Body of pancreas (tissue), 4 donors: Measurements from ENCODE around the gene SIRPB2. TPM values are rescaled to one million over a fixed set of nuclear protein-coding genes. Genes with fewer than 3 reads are reported as not detected.
"Not testable (repeated sequence)": the region's sequence is repeated elsewhere in the genome, so short reads cannot be mapped to it uniquely, and the experiment has no call there.

Source experiments
- ATAC-seq: fragments of 150-250 bp; one replicate; pipeline ENCODE4 v1.9.1; 2016
- DNase-seq, 4 donors: peaks; one replicate each; pipeline ENCODE4 v3.0.0-alpha.2; 2019
- H3K27ac ChIP-seq, 4 donors: fragments of 200-600 bp; sonication (generic); 1 replicate in 3 of 4; 2 replicates in 1 of 4; pipeline versions ENCODE4 v1.5.1 to v1.6.1; 2016 to 2019; ENCODE audit warnings: mild to moderate bottlenecking in 1 of 4, mixed read lengths in 1 of 4, moderate library complexity in 1 of 4
- H3K27me3 ChIP-seq, 2 donors: fragments of 200-600 bp; sonication (generic); one replicate each; pipeline ENCODE4 v1.6.0; 2016; ENCODE audit warnings: mild to moderate bottlenecking in 1 of 2
- H3K36me3 ChIP-seq, 2 donors: fragments of 200-600 bp; sonication (generic); replicated peaks in 1 of 2; 2 replicates each; pipeline ENCODE4 v1.5.1; 2016; ENCODE audit warnings: low read depth in 2 of 2; ENCODE audit not compliant: insufficient read depth in 1 of 2
- H3K4me1 ChIP-seq: fragments of 200-600 bp; sonication (generic); one replicate; pipeline ENCODE4 v1.6.0; 2016
- H3K4me3 ChIP-seq, 2 donors: fragments of 200-600 bp; sonication (generic); 1 replicate in 1 of 2; 2 replicates in 1 of 2; pipeline ENCODE4 v1.5.1; 2016 to 2019
- H3K9me3 ChIP-seq, 3 donors: fragments of 200-600 bp; sonication (generic); 1 replicate in 2 of 3; 2 replicates in 1 of 3; pipeline ENCODE4 v1.5.1; 2016
- CTCF ChIP-seq, 7 experiments: fragments of 450-650 bp in 4 of 7; fragments of 200-600 bp in 3 of 7; sonication (generic) in 3 of 7; IDR thresholded peaks; one replicate each; pipeline ENCODE4 v1.5.1; 2016 to 2019; ENCODE audit warnings: antibody characterized with exemption in 7 of 7
- POLR2A ChIP-seq, 3 donors: fragments of 450-650 bp; IDR thresholded peaks; one replicate each; pipeline ENCODE4 v1.6.1; 2016; ENCODE audit warnings: antibody characterized with exemption in 3 of 3, mild to moderate bottlenecking in 2 of 3
- WGBS, 2 donors: methylation state at CpG; one replicate each; pipeline ENCODE4 v1.1.5; 2017; 5-methylcytosine and 5-hydroxymethylcytosine counted together
- intact Hi-C: fragments of 100-400 bp; cut with DNase I; formaldehyde crosslinking; loops from one replicate; pipeline ENCODE4 v1.15.1; 2023
- total RNA-seq, 2 donors: library from RNA; depleted of rRNA; stranded (reverse); fragments of >200 nt; gene quantifications; one replicate each; pipeline ENCODE4 v1.1.0, GENCODE V29; 2016

SIRPB2 gene
- total RNA-seq, 2 donors from 2014 or later = 0.33 to 2.3 TPM

GRCh38 chr20:1499528-1500420 lies 8.6 kb upstream of the SIRPB2 start:
- Histone ChIP-seq H3K9me3 (no peaks in the 10 kb centered on the region), H3K36me3 (no peaks in the 10 kb centered on the region), H3K4me1 (no peaks in the 10 kb centered on the region), H3K27me3 (no peaks in the 10 kb centered on the region), H3K4me3 (no peak overlapping the region), H3K27ac (no peak overlapping the region)
- ATAC-seq (no peak), DNase-seq (no peak)
- 78 to 83% methylated on average over 8 of the region's 8 CpGs for WGBS, 2 donors
- intact Hi-C loops = no loop called here
- TF ChIP-seq CTCF (IDR thresholded peaks at IDR 0.05) (no peak), POLR2A (IDR thresholded peaks at IDR 0.05) (no peak)

GRCh38 chr20:1497371-1497770 lies 6.2 kb upstream of the SIRPB2 start:
- H3K36me3 ChIP-seq, H3K4me3 ChIP-seq, ATAC-seq, H3K9me3 ChIP-seq, H3K27me3 ChIP-seq, H3K27ac ChIP-seq, DNase-seq, H3K4me1 ChIP-seq, intact Hi-C loops: not testable (repeated sequence)
- 95 to 96% methylated on average over 5 of the region's 5 CpGs for WGBS, 2 donors

- no peaks in the 10 kb centered on the region for H3K27me3 ChIP-seq
- no peak for DNase-seq
- intact Hi-C loops = no loop called here
- no peaks in the 10 kb centered on the region for H3K9me3 ChIP-seq
- no peak overlapping the region for H3K4me3 ChIP-seq
- 54 to 61% methylated on average over 3 of the region's 3 CpGs for WGBS, 2 donors
- H3K4me1 ChIP-seq = no peaks in the 10 kb centered on the region
- no peak overlapping the region for H3K27ac ChIP-seq
- ATAC-seq = no peak
- TF ChIP-seq CTCF (IDR thresholded peaks at IDR 0.05) = no peak
- no peak for TF ChIP-seq POLR2A (IDR thresholded peaks at IDR 0.05)
- no peaks in the 10 kb centered on the region for H3K36me3 ChIP-seq
Observed at GRCh38 chr20:1496930-1497329, 5.7 kb upstream of the SIRPB2 start.

- ATAC-seq = no peak
- intact Hi-C loops = no loop called here
- no peak for DNase-seq
- TF ChIP-seq POLR2A (IDR thresholded peaks at IDR 0.05) (no peak), CTCF (IDR thresholded peaks at IDR 0.05) (no peak)
- 2 to 18% methylated on average over 3 of the region's 3 CpGs for WGBS, 2 donors
- no peaks in the 10 kb centered on the region for H3K36me3 ChIP-seq
- H3K4me3 ChIP-seq = no peak overlapping the region
- H3K27ac ChIP-seq = no peak overlapping the region
- no peaks in the 10 kb centered on the region for H3K4me1 ChIP-seq
- H3K9me3 ChIP-seq = no peaks in the 10 kb centered on the region
- H3K27me3 ChIP-seq = no peaks in the 10 kb centered on the region
Observed at GRCh38 chr20:1494436-1494835, 3.2 kb upstream of the SIRPB2 start.

GRCh38 chr20:1493536-1493935 lies 2.3 kb upstream of the SIRPB2 start:
- DNase-seq (no peak), ATAC-seq (no peak)
- no peaks in the 10 kb centered on the region for H3K36me3 ChIP-seq
- intact Hi-C loops = no loop called here
- no peak overlapping the region for H3K27ac ChIP-seq
- WGBS, 2 donors = 40 to 71% methylated on average over 1 of the region's 1 CpG
- TF ChIP-seq POLR2A (IDR thresholded peaks at IDR 0.05) = no peak
- TF ChIP-seq CTCF (IDR thresholded peaks at IDR 0.05) = no peak
- no peaks in the 10 kb centered on the region for H3K9me3 ChIP-seq
- no peak overlapping the region for H3K4me3 ChIP-seq
- H3K4me1 ChIP-seq = no peaks in the 10 kb centered on the region
- no peaks in the 10 kb centered on the region for H3K27me3 ChIP-seq
